ENCODE results near the gene PLCL2.
"Not testable (repeated sequence)": the region's sequence is repeated elsewhere in the genome, so short reads cannot be mapped to it uniquely, and the experiment has no call there.

DNA sequence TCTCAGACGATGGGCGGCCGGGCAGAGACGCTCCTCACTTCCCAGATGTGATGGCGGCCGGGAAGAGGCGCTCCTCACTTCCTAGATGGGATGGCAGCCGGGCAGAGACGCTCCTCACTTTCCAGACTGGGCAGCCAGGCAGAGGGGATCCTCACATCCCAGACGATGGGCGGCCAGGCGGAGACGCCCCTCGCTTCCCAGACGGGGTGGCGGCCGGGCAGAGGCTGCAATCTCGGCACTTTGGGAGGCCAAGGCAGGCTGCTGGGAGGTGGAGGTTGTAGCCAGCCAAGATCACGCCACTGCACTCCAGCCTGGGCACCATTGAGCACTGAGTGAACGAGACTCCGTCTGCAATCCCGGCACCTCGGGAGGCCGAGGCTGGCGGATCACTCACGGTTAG lies 95.8 kb downstream of the PLCL2 start:
- TF ChIP-seq, protein P1, sequence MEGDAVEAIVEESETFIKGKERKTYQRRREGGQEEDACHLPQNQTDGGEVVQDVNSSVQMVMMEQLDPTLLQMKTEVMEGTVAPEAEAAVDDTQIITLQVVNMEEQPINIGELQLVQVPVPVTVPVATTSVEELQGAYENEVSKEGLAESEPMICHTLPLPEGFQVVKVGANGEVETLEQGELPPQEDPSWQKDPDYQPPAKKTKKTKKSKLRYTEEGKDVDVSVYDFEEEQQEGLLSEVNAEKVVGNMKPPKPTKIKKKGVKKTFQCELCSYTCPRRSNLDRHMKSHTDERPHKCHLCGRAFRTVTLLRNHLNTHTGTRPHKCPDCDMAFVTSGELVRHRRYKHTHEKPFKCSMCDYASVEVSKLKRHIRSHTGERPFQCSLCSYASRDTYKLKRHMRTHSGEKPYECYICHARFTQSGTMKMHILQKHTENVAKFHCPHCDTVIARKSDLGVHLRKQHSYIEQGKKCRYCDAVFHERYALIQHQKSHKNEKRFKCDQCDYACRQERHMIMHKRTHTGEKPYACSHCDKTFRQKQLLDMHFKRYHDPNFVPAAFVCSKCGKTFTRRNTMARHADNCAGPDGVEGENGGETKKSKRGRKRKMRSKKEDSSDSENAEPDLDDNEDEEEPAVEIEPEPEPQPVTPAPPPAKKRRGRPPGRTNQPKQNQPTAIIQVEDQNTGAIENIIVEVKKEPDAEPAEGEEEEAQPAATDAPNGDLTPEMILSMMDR (IDR thresholded peaks at IDR 0.05): not testable (repeated sequence)
- TF ChIP-seq EZH2, EZH2phosphoT487 (IDR thresholded peaks at IDR 0.05): not testable (repeated sequence)
